GM08714 (cell line): ENCODE measurements around the gene ZNF836.

ENCODE experiments used
- H3K4me3 ChIP-seq: fragments of 200-500 bp; sonication (Bioruptor generic); 2 replicates; pipeline ENCODE4 v1.5.1; 2014; ENCODE audit warnings: mild to moderate bottlenecking, low read length, inconsistent platforms
- ZNF274 ChIP-seq: IDR thresholded peaks from 2 replicates; pipeline ENCODE4 v1.6.1; 2012; ENCODE audit warnings: mild to moderate bottlenecking, low read depth, low read length

Gene ZNF836

DNA sequence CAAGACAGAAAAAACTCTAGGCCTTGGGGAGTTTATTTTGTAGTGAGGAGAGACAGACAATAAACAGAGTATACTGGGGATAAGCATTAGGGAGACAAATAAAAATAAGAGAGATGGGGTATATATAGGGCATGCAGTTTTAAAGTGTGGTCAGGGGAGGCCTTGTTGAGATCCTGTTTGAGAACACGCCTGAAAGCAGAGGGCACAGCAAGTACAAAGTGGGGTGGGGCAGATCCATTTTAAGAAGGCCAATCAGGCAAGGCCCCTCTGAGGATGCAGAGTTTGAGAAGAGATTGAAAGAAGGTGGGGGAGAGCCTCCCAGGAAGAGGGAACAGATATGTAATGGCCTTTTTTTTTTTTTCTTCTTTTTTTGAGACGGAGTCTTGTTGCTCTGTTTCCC lies 20.5 kb upstream of the ZNF836 start:
- no peak for TF ChIP-seq ZNF274
- no peak overlapping the region for H3K4me3 ChIP-seq

DNA sequence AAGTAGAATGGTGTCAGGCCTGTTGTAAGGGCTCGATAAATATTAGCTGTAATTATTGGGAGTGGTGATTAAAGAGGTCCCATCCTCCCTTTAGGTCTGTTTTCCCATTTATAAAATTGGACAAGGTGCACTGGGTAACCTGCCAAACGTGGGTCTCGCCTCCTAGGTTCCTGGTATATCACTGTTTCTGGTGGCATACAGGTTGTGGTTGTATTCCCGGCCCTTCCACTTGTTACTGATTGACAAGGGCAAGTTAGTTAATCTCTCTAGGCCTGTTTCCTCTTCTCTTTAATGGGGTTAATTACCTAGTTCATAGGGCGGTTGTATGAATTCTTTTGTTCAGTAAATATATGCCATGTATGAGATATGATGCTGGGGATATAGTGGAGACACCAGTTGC lies 20.0 kb upstream of the ZNF836 start:
- no peak for TF ChIP-seq ZNF274
- H3K4me3 ChIP-seq, result peak overlapping the region; percentile 95

DNA sequence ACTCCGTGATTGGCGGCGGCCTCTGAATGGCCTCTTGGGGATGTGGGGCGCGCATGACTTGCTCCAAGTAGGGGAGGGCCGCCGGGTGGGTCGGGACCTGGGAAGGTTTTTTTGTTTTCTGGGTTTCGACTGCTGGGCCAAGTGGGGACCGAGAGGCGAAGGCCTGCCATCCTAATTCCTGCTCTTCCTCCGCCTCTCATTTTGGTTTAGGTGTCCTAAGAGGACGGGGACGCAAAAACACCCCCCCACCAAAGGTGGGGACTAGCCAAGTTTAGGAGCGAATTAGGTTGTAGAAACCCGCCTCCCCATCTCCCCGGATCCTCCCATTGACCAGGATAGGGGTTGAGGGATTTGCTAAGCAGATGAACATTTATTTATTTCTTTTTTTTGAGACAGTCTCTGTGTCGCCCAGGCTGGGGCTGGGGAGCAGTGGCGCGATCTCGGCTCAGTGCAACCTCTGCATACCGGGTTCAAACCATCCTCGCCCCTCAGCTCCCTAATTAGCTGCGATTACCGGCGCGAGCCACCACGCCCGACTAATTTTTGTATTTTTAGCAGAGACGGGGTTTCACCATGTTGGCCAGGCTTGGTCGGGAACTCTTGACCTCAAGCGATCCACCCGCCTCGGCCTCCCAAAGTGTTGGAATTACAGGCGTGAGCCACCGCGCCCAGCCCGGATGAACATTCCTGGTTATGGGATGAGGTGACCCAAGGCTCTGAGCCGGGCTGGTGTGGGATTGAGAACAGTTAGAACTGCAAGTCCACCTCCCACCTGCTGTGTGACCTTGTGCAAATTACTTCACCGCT lies 19.3 kb upstream of the ZNF836 start:
- H3K4me3 ChIP-seq, result peak overlapping the region; percentile 95
- no peak for TF ChIP-seq ZNF274

DNA sequence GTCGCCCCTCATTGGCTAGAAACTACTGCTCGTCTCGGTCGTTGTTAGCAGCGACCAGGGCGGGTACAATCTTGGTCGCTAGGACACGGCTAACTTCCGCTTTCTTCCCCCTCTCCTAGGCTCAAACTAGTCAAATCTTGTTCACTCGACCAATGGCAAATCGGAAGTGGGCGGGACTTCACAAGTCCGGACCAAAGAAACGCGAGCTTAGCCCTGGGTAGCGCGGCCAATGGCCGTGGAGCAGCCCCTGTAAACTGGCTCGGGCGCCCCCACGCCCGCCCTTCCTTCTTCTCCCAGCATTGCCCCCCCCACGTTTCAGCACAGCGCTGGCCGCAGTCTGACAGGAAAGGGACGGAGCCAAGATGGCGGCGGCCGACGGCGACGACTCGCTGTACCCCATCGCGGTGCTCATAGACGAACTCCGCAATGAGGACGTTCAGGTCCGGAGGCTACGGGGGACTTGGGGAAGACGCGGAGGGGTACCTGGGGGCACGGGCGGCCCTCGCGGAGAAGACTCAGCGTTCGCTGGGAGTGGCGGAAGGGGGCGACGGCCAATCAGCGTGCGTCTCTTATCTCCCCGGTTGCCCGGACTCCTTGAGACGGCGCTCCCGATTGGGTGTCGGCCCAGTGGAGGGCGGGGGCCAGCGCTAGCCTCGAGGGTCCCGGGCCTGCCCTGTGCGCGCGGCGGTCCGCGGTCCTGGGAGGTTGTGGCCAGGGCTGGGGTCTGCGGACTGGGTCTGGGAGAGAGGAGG lies 18.5 kb upstream of the ZNF836 start, which contains the start of gene PPP2R1A:
Gene PPP2R1A (plus strand): TSS at position 318 of the 752 bp plus-strand sequence. CDS start 45 bp downstream, at position 363.
- TF ChIP-seq ZNF274, result no peak
- peak within 1 kb of the TSS; percentile 95 for H3K4me3 ChIP-seq

- peak overlapping the region; percentile 67 for H3K4me3 ChIP-seq
- no peak for TF ChIP-seq ZNF274
Observed at GRCh38 chr19:52188822-52189734, 17.7 kb upstream of the ZNF836 start.

DNA sequence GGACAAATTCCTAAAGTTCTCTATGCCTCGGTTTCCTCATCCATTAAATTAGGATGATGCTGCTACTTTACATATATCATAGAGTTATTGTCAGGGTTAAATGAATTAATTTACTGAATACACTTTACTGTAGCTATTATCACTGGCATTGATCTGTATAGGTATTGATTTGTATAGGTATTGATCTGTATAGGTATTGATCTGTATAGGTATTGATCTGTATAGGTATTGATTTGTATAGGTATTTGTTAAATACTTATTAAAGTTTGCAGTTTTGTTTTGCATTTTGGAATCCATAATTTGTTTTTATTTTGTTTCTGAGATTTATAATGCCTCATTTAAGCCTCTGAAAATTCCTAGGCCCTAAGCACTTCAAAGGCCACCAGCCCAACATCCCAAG lies 16.0 kb upstream of the ZNF836 start:
- no peak for TF ChIP-seq ZNF274
- no peak overlapping the region for H3K4me3 ChIP-seq

GRCh38 chr19:52176574-52176973 lies 5.2 kb upstream of the ZNF836 start:
- no peak overlapping the region for H3K4me3 ChIP-seq
- TF ChIP-seq ZNF274, result no peak

- no peak overlapping the region for H3K4me3 ChIP-seq
- no peak for TF ChIP-seq ZNF274
Observed at GRCh38 chr19:52172347-52172746, 926 bp upstream of the ZNF836 start.

- no peak for TF ChIP-seq ZNF274
- H3K4me3 ChIP-seq, result peak overlapping the region; percentile 92
Observed at GRCh38 chr19:52170863-52171320, 529 bp downstream of the ZNF836 start.

GRCh38 chr19:52170304-52170703 lies 1.1 kb downstream of the ZNF836 start:
- peak overlapping the region; percentile 92 for H3K4me3 ChIP-seq
- TF ChIP-seq ZNF274, result no peak

DNA sequence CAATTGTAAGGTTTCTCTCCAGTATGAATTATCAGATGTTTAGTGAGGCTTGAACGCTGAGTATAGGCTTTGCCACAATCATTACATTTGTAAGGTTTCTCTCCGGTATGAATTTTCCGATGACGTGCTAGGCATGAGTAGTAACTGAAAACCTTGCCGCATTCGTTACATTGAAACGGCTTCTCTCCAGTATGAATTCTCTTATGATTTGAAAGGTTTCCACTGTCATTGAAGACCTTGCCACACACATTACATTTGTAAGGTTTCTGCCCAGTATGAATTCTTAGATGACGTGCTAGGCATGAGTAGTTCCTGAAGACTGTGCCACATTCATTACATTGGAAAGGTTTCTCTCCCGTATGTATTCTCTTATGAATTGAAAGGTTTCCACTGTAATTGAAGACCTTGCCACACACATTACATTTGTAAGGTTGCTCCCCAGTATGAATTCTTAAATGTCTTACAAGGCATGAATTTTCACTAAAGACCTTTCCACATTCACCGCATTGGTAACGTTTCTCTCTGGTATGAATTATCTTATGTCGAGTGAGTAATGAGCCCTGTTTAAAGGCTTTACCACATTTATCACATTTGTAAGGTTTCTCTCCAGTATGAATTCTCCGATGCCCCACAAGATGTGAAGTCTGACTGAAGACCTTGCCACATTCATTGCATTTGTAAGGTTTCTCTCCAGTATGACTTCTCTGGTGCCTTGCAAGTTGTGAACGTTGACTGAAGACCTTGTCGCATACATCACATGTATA lies 15.6 kb downstream of the ZNF836 start:
- H3K4me3 ChIP-seq, result no peak overlapping the region
- peak; percentile 89 for TF ChIP-seq ZNF274

- TF ChIP-seq ZNF274, result no peak
- no peak overlapping the region for H3K4me3 ChIP-seq
Observed at GRCh38 chr19:52148256-52148655, 23.2 kb downstream of the ZNF836 start.

DNA sequence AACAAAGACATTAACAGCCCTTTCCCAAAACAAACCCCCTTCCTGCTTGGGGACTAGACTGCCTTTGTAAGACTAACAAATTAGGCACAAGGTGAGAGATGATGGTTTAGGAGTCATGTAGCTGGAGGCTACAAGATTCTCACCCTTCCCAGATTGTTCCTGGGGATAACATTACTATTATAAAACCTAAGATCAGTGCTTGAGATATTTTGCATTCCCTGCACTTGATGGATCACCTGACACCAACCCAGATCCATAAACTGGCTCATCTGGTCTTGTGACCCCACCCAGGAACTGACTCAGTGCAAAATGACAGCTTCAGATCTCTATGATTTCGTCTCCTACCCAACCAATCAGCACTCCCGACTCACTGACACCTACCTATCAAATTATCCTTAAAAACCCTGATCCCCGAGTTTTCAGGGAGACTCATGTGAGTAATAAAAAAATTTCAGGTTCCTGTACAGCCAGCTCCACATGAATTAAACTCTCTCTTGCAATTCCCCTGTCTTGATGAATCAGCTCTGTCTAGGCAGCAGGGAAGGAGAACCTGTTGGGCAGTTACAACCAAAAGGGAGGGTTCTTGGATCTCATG lies 29.3 kb downstream of the ZNF836 start:
- no peak for TF ChIP-seq ZNF274
- no peak overlapping the region for H3K4me3 ChIP-seq

DNA sequence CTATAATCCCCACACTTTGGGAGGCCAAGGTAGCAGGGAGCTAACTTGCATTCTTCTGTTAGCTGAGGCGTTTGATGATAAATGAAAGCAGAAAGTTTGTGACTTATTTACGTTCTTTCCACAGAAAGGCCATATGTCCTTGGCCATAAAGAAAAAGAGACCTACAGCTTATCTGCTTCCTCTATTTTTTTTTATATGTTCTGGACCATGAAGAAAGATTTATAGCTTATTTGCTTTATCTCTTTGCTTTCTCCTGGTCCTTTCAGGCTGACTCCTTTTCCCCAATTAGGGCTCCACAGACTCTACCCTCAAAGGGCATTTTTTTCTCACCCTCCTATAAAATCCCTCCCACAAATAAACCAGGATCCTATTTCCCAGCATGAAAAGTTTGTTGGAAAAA lies 30.2 kb downstream of the ZNF836 start:
- no peak for TF ChIP-seq ZNF274
- no peak overlapping the region for H3K4me3 ChIP-seq
